GM19193 (cell line): ENCODE results near the gene TSPAN32.

ENCODE experiments used
- POLR2A ChIP-seq: IDR thresholded peaks from 4 replicates; pipeline ENCODE4 v1.6.1; 2011; ENCODE audit not compliant: insufficient read depth, insufficient read length; ENCODE audit errors: extremely low read depth

The TSPAN32 gene

DNA sequence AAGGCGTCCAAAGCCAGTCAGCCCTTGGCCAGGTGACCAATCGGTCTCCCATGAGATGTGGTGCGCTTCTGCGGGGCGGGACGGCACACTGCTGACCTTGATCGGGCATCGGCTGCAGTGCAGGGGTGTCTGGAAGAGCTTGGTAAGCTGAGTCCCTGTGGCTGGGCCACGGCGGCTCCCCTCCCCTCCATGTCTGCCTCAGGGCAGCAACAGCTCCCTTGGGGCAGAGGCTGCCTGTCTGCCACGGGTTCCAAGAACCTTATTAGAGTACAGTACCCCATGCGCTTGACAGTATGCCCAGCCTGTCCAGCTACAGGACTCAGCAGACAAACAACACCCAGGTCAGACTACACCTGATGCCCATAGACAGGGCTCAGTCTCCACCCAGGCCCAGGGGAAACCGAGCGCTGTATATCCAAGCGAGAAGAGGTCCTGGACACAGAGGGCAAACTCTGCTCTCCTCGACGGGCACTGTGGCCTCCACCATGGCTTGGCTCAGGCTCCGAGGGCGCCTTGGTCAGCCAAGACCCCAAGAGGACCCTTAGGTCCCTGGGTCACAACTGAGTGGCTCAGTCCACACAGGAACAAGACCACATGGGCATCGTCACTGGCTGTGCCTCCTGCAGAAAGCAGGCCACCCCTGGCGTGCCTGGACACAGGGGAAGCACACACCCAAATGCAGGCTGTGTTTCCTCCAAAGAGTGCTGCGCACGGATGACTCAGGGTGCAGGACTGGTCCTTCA is 18.9 kb downstream of the TSPAN32 start:
- no peak for TF ChIP-seq POLR2A

DNA sequence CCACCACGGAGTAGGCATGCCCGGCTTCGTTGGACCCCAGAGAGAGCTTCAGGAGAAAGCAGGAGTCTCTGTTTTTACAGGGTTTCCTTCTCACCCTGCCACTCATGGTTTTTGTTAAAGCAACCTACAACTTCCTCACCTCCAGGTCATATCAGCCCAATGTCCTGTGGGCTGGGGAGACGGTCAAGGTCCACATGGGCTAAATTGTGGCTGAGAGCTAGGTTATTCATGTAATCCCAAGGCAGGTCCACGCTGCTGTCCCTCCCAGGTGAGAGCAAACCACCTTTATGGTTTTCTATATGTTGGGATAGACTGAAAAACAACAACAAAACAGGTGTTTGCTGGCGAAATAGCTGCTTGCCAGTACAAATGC is 19.5 kb downstream of the TSPAN32 start:
- TF ChIP-seq POLR2A = no peak

DNA sequence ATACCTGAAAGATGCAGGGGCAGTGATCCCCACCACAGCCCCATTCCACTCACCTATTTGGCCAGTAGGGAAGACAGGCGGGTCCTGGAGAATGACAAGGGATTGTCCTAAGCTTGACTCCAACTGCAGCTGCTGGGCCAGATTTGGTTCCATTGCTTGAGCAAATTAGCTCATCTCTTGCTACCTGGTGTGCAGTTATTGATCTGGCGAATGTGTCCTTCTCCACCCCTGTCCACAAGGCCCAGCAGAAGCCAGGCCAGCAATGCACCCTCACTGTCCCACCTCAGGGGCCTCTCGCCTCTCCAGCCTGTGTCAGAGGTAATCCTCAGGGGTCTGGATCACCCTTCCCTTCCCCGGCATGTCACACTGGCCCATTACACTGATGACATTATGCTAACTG is 23.3 kb downstream of the TSPAN32 start:
- TF ChIP-seq POLR2A = no peak

DNA sequence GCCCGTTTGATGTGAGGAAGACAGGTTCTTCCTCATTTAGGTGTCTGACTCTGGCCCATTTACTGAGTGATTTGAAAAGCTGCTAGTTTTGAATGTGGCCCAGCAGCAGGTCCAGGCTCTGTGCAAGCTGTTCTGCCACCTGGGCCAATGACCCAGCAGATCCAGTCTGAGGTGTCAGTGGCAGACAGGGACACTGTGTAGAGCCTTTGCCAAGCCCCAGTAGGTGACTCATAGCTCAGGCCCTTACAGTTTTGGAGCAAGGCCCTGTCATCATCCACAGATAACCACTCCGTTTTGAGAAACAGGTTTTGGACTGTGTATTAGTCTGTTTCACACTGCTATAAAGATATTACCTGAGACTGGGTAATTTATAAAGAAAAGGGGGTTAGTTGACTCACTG is 23.9 kb downstream of the TSPAN32 start:
- no peak for TF ChIP-seq POLR2A

DNA sequence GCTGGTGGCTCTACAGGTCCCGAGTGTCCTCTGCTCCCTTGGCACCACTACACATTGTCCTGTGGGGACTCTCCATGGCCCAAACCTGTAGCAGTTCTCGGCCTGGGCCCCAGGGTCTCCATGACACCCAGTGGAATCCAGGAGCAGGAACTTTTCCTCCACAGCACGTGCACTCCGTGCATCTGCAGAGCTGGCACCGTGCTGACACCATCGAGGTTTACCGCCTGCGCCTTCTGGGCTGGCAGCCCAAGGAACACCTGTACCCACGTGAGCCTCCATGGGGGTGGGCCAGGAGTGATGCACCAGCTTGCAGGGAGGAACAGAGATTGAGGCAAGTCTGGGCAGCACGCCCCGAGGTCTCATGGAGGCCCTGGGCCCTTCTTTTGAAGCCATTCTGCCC is 25.2 kb downstream of the TSPAN32 start:
- TF ChIP-seq POLR2A = no peak

DNA sequence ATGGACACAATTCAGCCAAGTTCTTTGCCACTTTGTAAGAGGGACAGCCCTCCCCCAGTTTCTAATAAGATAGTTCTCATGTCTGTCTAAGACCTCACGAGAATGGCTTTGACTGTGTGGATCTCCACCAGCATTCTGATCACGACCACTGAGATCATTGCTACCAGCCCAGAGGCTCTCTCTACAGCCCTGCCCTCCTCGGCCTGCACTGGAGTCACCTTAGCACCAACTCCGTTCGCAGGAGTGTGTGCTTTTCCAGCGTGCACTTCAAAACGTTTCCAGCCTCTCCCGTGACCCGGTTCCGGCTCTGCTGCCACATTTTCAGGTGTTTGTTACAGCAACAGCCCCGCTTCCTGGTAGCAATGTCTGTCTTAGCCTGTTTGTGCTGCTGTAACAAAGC is 26.2 kb downstream of the TSPAN32 start:
- TF ChIP-seq POLR2A = no peak

DNA sequence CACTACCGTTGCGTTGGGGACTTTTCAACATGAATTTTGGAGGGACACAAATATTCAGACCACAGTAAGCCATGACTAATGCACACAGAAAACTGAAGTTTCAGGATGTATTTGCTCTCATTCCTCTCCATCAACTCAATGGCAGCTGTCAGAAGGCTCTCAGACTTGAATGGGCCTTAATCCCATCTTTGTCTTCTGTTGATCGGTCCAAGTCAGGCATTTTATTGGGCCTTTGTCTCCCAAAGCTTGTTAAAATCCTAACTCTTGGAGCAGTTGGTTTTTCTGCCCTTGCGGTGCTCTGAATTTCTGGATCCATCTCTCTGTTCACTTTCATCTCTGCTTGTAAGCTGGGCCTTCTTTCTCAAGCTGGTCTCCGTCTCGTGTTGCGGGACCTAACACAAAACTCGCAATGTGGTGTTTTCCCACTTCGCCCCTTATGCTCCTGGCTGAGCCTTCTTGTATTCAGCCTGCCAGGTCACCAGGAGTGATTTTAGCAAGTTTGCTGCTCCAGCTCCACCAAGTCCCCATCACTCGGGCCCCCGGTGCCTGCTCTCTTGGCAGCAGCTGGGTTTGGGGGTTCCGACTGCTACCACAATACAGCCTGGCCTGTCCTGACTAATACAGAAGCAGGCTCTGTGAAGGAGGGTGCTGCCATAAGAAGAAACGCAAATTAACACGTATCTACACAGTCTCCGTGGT is 27.0 kb downstream of the TSPAN32 start:
- no peak for TF ChIP-seq POLR2A

DNA sequence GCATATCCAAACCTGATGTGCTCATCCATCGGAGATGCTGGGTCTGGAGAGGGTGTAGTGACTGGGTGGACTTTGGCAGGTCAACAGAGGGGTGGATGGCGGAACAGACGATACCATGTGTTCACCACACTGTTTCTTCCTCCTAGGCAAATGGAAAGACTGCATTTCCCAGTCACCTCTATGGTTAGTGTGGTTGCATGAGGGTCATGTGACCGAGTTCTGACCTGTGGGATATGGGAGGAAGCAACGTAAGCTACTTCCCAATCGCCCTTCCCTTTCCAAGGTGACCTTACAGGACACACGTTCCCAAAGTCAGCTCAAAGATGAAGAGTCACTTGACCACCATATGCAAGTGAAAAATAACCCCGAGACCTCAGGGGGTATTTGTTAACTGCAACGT is 27.7 kb downstream of the TSPAN32 start:
- no peak for TF ChIP-seq POLR2A

DNA sequence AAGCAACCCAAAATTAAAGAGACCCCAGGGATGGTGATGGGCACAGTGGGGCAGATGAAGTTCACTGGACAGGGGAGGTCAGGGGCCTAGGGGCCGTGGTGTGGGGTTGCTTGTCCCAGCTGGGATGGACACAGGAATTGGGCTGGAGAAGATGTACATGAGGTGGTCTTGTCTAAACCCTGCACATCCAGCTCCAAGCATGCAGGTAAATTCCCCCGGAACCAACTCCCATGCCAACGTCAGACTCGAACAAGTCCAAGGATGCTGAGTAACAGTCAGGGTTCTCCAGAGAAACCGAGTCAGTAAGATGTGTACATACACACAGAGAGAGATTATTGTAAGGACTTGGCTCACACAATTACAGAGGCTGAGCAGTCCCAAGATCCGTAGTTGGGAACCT is 28.9 kb downstream of the TSPAN32 start:
- TF ChIP-seq POLR2A = no peak

DNA sequence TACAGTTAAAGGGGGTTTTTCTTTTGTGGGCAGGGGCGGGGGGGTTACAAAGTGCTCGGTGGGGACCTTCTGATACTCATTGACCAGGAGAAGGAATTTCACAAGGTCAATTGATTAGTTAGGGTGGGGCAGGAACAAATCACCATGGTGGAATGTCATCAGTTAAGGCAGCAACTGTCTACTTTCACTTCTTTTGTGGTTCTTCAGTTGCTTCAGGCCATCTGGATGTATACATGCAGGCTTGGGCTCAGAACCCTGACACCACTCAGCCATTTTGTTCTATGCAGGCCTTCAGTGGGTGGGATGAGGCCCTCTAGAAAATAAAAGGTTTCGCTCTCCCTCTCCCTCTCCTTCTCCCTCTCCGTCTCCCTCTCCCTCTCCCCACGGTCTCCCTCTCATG is 29.6 kb downstream of the TSPAN32 start:
- TF ChIP-seq POLR2A = no peak

DNA sequence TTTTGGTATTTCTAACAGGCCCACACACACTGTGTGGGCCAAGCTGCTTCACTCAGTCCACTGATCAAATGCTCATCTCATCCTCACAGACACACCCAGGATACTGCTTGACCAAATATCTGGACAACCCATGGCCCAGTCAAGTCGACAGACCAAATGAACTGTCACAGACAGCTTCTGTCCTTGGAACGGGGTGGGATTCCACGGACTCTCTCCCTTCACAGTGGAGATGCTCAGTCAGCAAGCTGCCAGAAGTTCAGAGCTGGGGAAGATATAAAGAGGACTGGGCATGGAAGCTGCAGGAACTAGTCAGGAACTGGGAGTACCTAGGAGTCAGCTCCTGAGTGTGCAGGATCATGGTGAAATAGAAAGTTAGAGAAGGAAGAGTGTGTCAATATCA is 40.7 kb downstream of the TSPAN32 start:
- no peak for TF ChIP-seq POLR2A

DNA sequence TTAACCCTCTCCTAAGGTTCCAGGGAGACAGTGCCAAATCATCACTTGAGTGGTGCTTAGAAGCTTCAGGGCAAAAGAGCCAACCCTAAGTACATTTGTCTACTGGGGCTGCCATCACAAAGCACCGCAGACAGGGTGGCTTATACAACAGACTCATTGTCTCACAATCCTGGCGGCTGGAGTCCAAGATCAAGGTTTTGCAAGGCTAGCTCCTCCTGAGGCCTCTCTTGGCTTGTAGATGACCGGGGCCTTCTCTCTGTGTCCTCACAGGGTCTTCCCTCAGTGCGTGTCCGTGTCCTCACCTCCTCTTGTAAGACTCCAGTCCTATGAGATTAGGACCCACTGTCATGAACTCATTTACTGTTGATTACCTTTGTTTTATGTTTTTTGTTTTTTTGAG is 41.2 kb downstream of the TSPAN32 start:
- TF ChIP-seq POLR2A = no peak

- TF ChIP-seq POLR2A = no peak
Measured at GRCh38 chr11:2343502-2343901, 41.7 kb downstream of the TSPAN32 start.

DNA sequence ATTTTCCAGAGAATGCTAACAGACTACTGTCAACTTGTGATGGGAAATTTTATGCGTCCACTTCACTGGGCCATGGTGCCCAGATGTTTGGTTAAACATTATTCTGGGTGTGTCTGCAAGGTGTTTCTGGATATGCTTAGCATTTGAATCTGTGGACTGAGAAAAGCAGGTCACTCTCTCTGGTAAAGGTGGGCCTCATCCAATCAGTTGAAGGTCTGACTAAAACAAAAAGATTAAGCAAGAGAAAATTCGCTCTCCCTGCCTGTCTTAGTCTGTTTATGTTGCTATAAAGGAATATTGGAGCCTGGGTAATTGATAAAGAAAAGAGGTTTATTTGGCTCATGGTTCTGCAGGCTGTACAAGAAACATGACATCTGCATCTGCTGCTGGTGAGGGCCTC is 43.2 kb downstream of the TSPAN32 start:
- no peak for TF ChIP-seq POLR2A

DNA sequence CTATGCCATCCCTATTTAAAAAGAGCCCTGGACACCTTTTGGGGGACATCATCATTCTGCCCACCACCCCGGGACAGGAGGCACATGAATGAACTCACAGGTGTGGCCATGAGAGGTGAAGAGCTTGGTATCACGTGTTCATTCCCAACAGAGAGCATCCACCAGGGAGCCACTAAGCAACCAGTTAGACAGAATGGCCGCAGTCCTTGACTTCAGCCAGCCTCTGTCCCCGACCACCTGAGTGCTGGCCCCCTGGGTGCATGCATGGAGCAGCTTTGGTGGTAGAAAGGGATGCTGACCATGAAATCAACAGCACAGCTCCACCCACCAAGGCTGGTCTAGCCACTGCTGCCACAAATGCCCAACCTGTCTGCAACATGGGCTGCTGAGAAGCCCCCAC is 44.2 kb downstream of the TSPAN32 start:
- no peak for TF ChIP-seq POLR2A

GRCh38 chr11:2346586-2347307 is 44.9 kb downstream of the TSPAN32 start:
- no peak for TF ChIP-seq POLR2A
